HUES6 (cell line): ENCODE results near the gene ETV1.

Experiments
- H3K27ac ChIP-seq: 2 replicates; pipeline ENCODE4 v1.7.0; 2013; ENCODE audit warnings: low read depth, mild to moderate bottlenecking, low read length, inconsistent platforms
- H3K27me3 ChIP-seq: 2 replicates; pipeline ENCODE4 v1.6.1; 2013; ENCODE audit warnings: low read length; ENCODE audit not compliant: control insufficient read depth, insufficient read depth
- H3K36me3 ChIP-seq: 2 replicates; pipeline ENCODE4 v1.6.1; 2013; ENCODE audit warnings: low read length; ENCODE audit not compliant: control insufficient read depth, insufficient read depth
- H3K4me1 ChIP-seq: 2 replicates; pipeline ENCODE4 v1.6.1; 2013; ENCODE audit warnings: low read length; ENCODE audit not compliant: control insufficient read depth, insufficient read depth
- H3K4me3 ChIP-seq: 2 replicates; pipeline ENCODE4 v1.5.1; 2013; ENCODE audit warnings: low read depth, low read length
- H3K9ac ChIP-seq: one replicate; pipeline ENCODE4 v1.6.1; 2013; ENCODE audit warnings: mild to moderate bottlenecking, low read length
- H3K9me3 ChIP-seq: 2 replicates; pipeline ENCODE4 v1.6.1; 2013; ENCODE audit warnings: low read depth, low read length; ENCODE audit not compliant: control insufficient read depth, insufficient read depth

ETV1 gene

DNA sequence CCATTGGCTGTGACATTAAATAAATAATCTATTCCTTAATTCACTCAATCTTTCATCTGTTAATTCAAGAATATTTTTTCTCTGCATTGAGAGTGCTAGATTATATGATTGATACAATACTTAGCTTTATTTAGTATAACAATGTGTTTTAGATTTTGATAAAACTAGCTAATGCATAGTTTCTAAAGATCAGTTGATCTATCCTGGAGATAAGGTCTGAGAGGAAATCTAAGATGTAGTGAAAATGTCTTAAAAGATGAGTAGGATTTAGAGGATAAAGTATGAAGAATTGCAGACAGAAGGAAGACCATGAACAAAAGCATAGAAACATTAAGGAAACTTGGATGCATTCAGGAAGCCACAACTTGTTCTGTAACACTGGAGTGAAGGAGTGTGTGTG, 110.3 kb downstream of the ETV1 start:
- Histone ChIP-seq H3K9me3 (no peaks in the 10 kb centered on the region), H3K36me3 (no peaks in the 10 kb centered on the region), H3K27ac (no peak overlapping the region), H3K4me1 (no peaks in the 10 kb centered on the region), H3K27me3 (no peaks in the 10 kb centered on the region), H3K9ac (no peak overlapping the region), H3K4me3 (no peak overlapping the region)

DNA sequence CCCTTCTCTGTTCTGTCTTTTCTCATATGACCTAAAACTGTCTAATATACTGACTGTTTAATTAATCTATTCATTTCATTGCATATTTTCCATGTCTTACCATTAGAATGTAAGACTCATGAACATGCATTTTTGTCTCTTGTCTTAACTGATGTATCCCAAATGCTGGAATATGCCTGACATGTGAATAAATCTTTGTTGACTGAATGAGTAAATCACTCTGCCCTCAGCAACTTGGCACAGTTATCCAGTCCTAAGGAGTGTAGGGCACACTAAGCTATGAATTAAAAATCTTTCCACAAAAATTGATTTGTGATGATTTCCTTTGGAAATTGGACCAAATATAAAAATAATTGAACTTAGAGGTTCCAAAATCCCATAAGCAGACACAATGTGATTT, 111.3 kb downstream of the ETV1 start:
- Histone ChIP-seq H3K9me3 (no peaks in the 10 kb centered on the region), H3K27me3 (no peaks in the 10 kb centered on the region), H3K27ac (no peak overlapping the region), H3K36me3 (no peaks in the 10 kb centered on the region), H3K4me3 (no peak overlapping the region), H3K4me1 (no peaks in the 10 kb centered on the region), H3K9ac (no peak overlapping the region)

DNA sequence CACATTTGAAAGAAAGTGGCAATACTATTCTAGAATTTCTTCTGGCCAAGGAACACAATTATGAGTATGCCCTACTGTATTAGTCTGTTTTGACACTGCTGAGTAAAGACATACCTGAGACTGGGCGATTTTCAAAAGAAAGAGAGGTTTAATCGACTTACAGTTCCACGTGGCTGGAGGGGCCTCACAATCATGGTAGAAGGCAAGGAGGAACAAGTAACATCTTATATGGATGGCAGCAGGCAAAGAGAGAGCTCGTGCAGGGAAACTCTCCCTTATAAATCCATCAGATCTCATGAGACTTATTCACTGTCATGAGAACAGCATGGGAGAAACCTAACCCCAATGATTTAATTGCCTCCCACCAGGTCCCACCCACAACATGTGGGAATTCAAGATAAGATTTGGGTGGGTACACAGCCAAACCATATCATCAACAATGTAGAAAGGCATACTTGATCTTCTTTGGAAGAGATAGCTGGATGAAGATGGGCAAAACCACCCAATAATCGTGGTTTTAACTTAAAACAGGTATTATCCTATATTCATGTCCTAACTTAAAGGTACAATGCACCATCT, 113.9 kb downstream of the ETV1 start:
- Histone ChIP-seq H3K4me1 (no peaks in the 10 kb centered on the region), H3K36me3 (no peaks in the 10 kb centered on the region), H3K9ac (no peak overlapping the region), H3K27me3 (no peaks in the 10 kb centered on the region), H3K4me3 (no peak overlapping the region), H3K9me3 (no peaks in the 10 kb centered on the region), H3K27ac (no peak overlapping the region)

DNA sequence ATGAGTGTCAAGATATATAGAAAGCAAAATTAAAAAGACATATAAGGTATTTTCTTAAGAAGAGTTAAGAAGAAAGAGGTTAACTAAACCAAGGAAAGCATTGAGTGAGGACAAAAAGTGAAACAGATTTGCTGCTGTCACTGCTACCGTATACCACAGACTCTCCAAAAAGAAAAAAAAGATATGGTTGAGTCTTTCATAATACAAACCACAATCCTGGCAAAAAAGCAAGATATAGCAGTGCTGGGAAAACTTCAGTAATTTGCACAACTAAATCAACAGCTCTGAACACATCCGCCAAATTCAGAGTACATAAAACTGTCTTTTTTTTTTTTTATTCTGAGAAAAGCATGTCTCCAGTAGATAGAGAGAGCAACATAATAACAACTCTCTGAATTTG, 114.7 kb downstream of the ETV1 start:
- no peaks in the 10 kb centered on the region for H3K36me3 ChIP-seq
- no peaks in the 10 kb centered on the region for H3K9me3 ChIP-seq
- H3K27ac ChIP-seq, result no peak overlapping the region
- no peak overlapping the region for H3K4me3 ChIP-seq
- H3K4me1 ChIP-seq, result no peaks in the 10 kb centered on the region
- no peak overlapping the region for H3K9ac ChIP-seq
- H3K27me3 ChIP-seq, result no peaks in the 10 kb centered on the region

DNA sequence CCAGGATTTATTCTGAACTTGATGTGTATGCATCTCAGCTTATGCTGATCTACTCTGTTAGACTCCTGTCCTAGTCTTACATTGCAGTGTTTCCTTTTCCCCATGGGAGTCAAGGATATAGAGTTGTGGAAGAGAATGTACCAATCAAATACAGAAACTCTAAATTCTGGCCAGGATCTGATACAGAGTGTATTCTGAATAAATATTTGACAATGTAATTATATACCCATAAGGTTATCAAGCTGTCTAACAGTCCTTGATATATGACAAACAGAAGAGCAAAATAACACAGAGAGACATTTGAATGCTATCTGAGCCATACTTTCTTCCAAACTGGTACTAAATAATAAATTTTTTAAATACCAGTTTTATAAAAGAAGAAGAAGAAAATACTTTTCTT, 116.8 kb downstream of the ETV1 start:
- H3K9me3 ChIP-seq, result no peaks in the 10 kb centered on the region
- H3K27me3 ChIP-seq, result no peaks in the 10 kb centered on the region
- H3K4me1 ChIP-seq, result no peaks in the 10 kb centered on the region
- no peak overlapping the region for H3K4me3 ChIP-seq
- H3K36me3 ChIP-seq, result no peaks in the 10 kb centered on the region
- H3K27ac ChIP-seq, result no peak overlapping the region
- no peak overlapping the region for H3K9ac ChIP-seq

DNA sequence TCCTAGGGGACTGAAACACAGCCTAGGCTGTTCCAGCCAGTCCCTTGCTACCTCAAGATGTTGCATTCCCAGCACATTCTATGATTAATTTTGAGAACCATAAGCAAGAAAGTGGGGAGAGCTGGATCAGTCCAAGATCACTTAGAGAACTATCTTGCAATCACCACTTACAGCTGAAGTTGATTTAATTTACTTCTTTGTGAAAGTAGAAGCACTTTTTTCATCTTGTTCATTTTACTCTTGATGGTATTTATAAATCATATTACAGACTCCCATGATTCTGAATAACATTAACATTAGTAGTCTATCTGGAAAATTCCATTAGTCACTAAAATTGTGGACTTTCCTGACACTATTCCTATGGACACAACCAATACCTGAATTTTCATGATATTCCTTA, 118.5 kb downstream of the ETV1 start:
- H3K9me3 ChIP-seq, result no peaks in the 10 kb centered on the region
- no peak overlapping the region for H3K27ac ChIP-seq
- no peaks in the 10 kb centered on the region for H3K36me3 ChIP-seq

DNA sequence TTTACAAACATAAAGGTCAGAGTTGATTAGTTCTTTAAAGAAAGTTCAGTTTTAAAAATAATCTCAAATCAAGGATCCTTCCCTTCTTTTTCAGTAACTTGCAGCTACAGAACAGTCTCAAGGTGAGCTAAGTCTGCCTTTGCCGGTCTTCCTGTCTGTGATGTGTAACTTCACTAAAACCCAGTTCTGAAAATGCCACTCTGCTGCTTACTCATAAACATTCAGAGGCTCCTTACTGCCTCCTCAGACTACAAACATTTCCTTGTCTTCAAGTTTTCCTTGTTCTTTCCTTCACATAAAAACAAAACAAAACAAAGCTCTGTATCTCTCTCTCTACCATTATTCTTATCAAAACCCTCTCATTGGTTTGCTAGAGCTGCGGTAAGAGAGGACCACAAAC, 128.7 kb downstream of the ETV1 start:
- Histone ChIP-seq H3K9me3 (no peaks in the 10 kb centered on the region), H3K9ac (no peak overlapping the region), H3K27ac (no peak overlapping the region), H3K27me3 (no peaks in the 10 kb centered on the region), H3K4me3 (no peak overlapping the region), H3K4me1 (no peaks in the 10 kb centered on the region), H3K36me3 (no peaks in the 10 kb centered on the region)

More for the DNA sequence above, 118.5 kb downstream of the ETV1 start:
- no peaks in the 10 kb centered on the region for H3K27me3 ChIP-seq
- H3K9ac ChIP-seq, result no peak overlapping the region
- no peaks in the 10 kb centered on the region for H3K4me1 ChIP-seq
- H3K4me3 ChIP-seq, result no peak overlapping the region

DNA sequence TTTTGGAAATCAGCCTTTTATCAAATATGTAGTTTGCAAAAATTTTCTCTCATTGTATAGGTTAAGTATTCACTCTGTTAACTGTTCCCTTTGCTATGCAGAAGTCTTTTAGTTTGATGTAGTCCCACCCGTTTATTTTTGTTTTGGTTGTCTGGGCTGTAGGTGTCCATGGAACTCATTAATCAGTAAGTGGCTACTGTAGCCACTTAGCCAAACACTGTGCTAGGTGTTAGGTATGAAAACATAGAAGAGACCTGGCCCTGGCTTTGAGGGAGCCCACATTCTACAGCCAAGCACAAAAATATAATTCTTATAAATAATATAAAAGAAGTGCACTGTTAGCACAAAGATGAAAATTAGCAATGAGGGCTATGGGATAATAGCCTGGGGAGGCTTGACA, 133.5 kb downstream of the ETV1 start:
- no peaks in the 10 kb centered on the region for H3K27me3 ChIP-seq
- no peak overlapping the region for H3K9ac ChIP-seq
- H3K9me3 ChIP-seq, result no peaks in the 10 kb centered on the region
- no peak overlapping the region for H3K4me3 ChIP-seq
- H3K36me3 ChIP-seq, result no peaks in the 10 kb centered on the region
- H3K27ac ChIP-seq, result no peak overlapping the region
- H3K4me1 ChIP-seq, result peaks cover 11% of the 10 kb centered on the region; the same call in 1 of the 2 replicates

DNA sequence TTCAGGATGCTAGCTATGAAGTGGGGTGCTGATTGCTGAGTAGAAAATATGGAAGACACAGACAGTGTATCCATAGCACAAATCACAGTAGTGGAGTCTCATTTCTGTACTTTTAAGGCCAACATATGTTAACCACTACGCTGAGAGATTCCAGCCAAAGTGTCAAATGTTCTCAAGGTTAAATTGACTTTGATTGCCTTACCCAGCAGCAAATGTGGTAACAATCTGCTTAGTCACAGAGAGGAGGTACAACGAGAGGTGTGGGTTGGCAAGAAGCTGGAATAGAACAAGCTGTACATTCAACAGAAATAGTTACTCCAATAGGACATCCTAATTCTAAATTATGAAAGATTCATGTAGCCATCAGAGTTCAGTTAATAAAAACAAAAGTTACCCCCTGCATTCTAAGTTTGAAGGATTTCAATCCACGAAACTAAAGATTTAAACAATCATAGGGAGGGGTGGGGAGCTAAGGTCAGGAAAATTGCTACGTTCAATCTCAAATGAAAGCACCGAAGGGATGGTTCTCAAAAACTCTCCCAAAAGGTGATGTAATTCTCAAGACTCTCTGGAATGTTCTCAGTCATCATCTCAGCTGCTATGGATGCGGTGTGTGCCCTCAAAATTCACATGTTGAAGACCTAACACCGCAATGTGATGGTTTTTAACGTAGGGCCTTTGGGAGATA, 137.0 kb downstream of the ETV1 start:
- peaks cover 28% of the 10 kb centered on the region; the same call in 1 of the 2 replicates for H3K4me1 ChIP-seq
- H3K4me3 ChIP-seq, result no peak overlapping the region
- H3K27ac ChIP-seq, result no peak overlapping the region
- H3K27me3 ChIP-seq, result no peaks in the 10 kb centered on the region
- no peaks in the 10 kb centered on the region for H3K36me3 ChIP-seq
- H3K9ac ChIP-seq, result no peak overlapping the region
- H3K9me3 ChIP-seq, result no peaks in the 10 kb centered on the region

DNA sequence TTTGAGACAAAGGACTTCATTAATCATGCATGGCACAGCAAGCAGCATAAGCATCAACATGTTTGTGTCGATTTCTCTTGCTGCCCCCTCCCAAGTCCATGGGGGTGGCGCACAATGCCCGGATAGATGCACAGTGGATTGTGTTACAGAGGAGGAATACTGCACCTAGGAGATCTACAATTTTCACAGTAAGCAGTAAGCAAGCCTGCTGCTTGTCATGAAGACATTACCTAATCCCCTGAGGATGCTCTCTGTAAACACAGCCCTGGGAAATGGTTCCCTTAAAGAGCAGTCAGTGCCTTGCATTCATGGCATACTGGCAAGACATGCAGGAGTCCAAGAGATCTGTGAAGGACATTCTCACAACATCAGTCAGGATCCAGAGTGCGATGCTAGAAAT, 137.7 kb downstream of the ETV1 start:
- no peak overlapping the region for H3K4me3 ChIP-seq
- H3K9ac ChIP-seq, result no peak overlapping the region
- H3K9me3 ChIP-seq, result no peaks in the 10 kb centered on the region
- no peaks in the 10 kb centered on the region for H3K36me3 ChIP-seq
- no peak overlapping the region for H3K27ac ChIP-seq
- H3K4me1 ChIP-seq, result peaks cover 28% of the 10 kb centered on the region; the same call in 1 of the 2 replicates
- H3K27me3 ChIP-seq, result no peaks in the 10 kb centered on the region

DNA sequence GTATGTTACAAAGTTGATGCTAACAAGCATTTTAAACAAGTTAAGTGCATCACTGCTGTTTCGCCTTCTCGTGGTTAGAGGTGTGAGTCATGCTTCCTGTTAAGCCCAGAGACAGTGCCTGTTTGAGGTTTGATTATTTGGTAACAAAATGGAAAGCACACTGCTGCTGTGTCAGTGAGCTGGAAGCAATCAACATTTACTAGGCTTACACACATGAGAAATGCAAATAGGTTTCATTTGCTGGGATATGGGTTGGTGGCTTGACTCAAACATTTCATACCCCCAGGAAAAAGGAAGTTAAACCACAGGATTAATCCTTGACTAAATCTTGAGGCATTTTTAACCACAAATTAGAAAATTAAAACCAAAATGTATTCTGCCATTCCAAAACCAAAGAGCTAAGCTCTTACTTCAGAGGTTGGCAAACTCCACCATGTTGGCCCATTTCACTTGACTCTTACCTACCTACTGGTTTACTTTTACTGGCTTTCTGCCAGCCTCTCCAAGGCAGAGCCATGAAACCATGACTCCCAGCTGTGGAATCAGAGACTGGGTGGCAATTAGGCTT, 139.2 kb downstream of the ETV1 start:
- Histone ChIP-seq H3K9me3 (no peaks in the 10 kb centered on the region), H3K36me3 (no peaks in the 10 kb centered on the region), H3K9ac (no peak overlapping the region), H3K27me3 (no peaks in the 10 kb centered on the region), H3K4me3 (no peak overlapping the region), H3K27ac (peak overlapping the region; percentile 58; the same call in 1 of the 2 replicates), H3K4me1 (peaks cover 28% of the 10 kb centered on the region; the same call in 1 of the 2 replicates)
